ENCODE measurements around the gene CFAP74. TPM values are rescaled to one million over a fixed set of nuclear protein-coding genes. Genes with fewer than 3 reads are reported as not detected.

CFAP74 gene
- polyA plus RNA-seq, 1 donor (not counting 4 experiments of a cell fraction or from before 2014, with no cell fraction given), result not detected

GRCh38 chr1:2016123-2016522 lies 12.5 kb upstream of the CFAP74 start:
- no peaks in the 10 kb centered on the region for H3K4me1 ChIP-seq (ENCODE audit: control insufficient read depth, extremely low read depth, insufficient read depth, low read length)
- H3K9me1 ChIP-seq (ENCODE audit: control insufficient read depth, extremely low read depth, insufficient read depth, low read length), result no peaks in the 10 kb centered on the region
- FAIRE-seq (no peak), DNase-seq (ENCODE audit: low read depth, low spot score) (no peak)
- TF ChIP-seq CTCF (optimal IDR thresholded peaks at IDR 0.05 in 1 of 3, IDR thresholded peaks at IDR 0.05 in 1 of 3, conservative IDR thresholded peaks at IDR 0.05 in 1 of 3; ENCODE audit: extremely low read depth in 1 of 3, insufficient read depth in 2 of 3, low read length in 3 of 3), result no peak
- TF ChIP-seq EZH2 (IDR thresholded peaks at IDR 0.05; ENCODE audit: low read length), result no peak
- no peak overlapping the region for H3K4me3 ChIP-seq (ENCODE audit: control insufficient read depth in 2 of 3, extremely low read depth in 1 of 3, insufficient read depth in 2 of 3, low read depth in 1 of 3, low read length in 3 of 3)
- no peak overlapping the region for H3K9ac ChIP-seq (ENCODE audit: control insufficient read depth, extremely low read depth, insufficient read depth, low read length)
- H3K79me2 ChIP-seq (ENCODE audit: control insufficient read depth, insufficient read depth, low read length), result no peaks in the 10 kb centered on the region
- dilution Hi-C loops (cut with MboI; ENCODE audit: extremely low pct_ligation_motif_present, low sequenced_read_pairs), result no loop called here
- H4K20me1 ChIP-seq (ENCODE audit: control insufficient read depth, extremely low read depth, insufficient read depth, low read length), result peaks cover 3% of the 10 kb centered on the region
- H3K36me3 ChIP-seq (ENCODE audit: control insufficient read depth in 2 of 2, extremely low read depth in 1 of 2, insufficient read depth in 2 of 2, low read length in 2 of 2), result no peaks in the 10 kb centered on the region
- no peak overlapping the region for H3K27ac ChIP-seq (ENCODE audit: control insufficient read depth, insufficient read depth, low read length)
- H2AFZ ChIP-seq (ENCODE audit: control insufficient read depth, low read length), result no peak overlapping the region
- H3K27me3 ChIP-seq (ENCODE audit: control insufficient read depth, extremely low read depth, insufficient read depth, low read length), result peaks cover 46% of the 10 kb centered on the region
- H3K4me2 ChIP-seq (ENCODE audit: control insufficient read depth, extremely low read depth, insufficient read depth, low read depth, low read length), result no peak overlapping the region
- no peaks in the 10 kb centered on the region for H3K9me3 ChIP-seq (ENCODE audit: control insufficient read depth, low read depth, low read length)

- no peaks in the 10 kb centered on the region for H3K9me1 ChIP-seq (ENCODE audit: control insufficient read depth, extremely low read depth, insufficient read depth, low read length)
- H3K27me3 ChIP-seq (ENCODE audit: control insufficient read depth, extremely low read depth, insufficient read depth, low read length), result peaks cover 38% of the 10 kb centered on the region
- DNase-seq (ENCODE audit: low read depth, low spot score) (no peak), FAIRE-seq (no peak)
- H3K9me3 ChIP-seq (ENCODE audit: control insufficient read depth, low read depth, low read length), result no peaks in the 10 kb centered on the region
- H3K79me2 ChIP-seq (ENCODE audit: control insufficient read depth, insufficient read depth, low read length), result no peaks in the 10 kb centered on the region
- no peak overlapping the region for H3K27ac ChIP-seq (ENCODE audit: control insufficient read depth, insufficient read depth, low read length)
- no peak for TF ChIP-seq EZH2 (IDR thresholded peaks at IDR 0.05; ENCODE audit: low read length)
- TF ChIP-seq CTCF (optimal IDR thresholded peaks at IDR 0.05 in 1 of 3, IDR thresholded peaks at IDR 0.05 in 1 of 3, conservative IDR thresholded peaks at IDR 0.05 in 1 of 3; ENCODE audit: extremely low read depth in 1 of 3, insufficient read depth in 2 of 3, low read length in 3 of 3), result no peak
- H4K20me1 ChIP-seq (ENCODE audit: control insufficient read depth, extremely low read depth, insufficient read depth, low read length), result peaks cover 3% of the 10 kb centered on the region
- no peak overlapping the region for H3K4me2 ChIP-seq (ENCODE audit: control insufficient read depth, extremely low read depth, insufficient read depth, low read depth, low read length)
- no peak overlapping the region for H3K9ac ChIP-seq (ENCODE audit: control insufficient read depth, extremely low read depth, insufficient read depth, low read length)
- H3K4me1 ChIP-seq (ENCODE audit: control insufficient read depth, extremely low read depth, insufficient read depth, low read length), result no peaks in the 10 kb centered on the region
- no peak overlapping the region for H3K4me3 ChIP-seq (ENCODE audit: control insufficient read depth in 2 of 3, extremely low read depth in 1 of 3, insufficient read depth in 2 of 3, low read depth in 1 of 3, low read length in 3 of 3)
- no peaks in the 10 kb centered on the region for H3K36me3 ChIP-seq (ENCODE audit: control insufficient read depth in 2 of 2, extremely low read depth in 1 of 2, insufficient read depth in 2 of 2, low read length in 2 of 2)
- H2AFZ ChIP-seq (ENCODE audit: control insufficient read depth, low read length), result no peak overlapping the region
- dilution Hi-C loops (cut with MboI; ENCODE audit: extremely low pct_ligation_motif_present, low sequenced_read_pairs), result no loop called here
Measured at GRCh38 chr1:2014741-2015735, 11.5 kb upstream of the CFAP74 start.
